Liver (tissue), 9 donors: Measurements from ENCODE around the gene CNKSR3. TPM values are rescaled to one million over a fixed set of nuclear protein-coding genes. Genes with fewer than 3 reads are reported as not detected.

Source experiments
- DNase-seq: peaks from one replicate; pipeline ENCODE4 v3.0.0-alpha.2; 2017; ENCODE audit warnings: low spot score
- H3K27ac ChIP-seq, 2 donors: one replicate each; pipeline ENCODE4 v1.7.0; 2013; ENCODE audit warnings: inconsistent platforms in 2 of 2, low read length in 2 of 2, control low read depth in 1 of 2, low read depth in 1 of 2, mild to moderate bottlenecking in 1 of 2
- H3K27me3 ChIP-seq, 4 donors: one replicate each; pipeline versions ENCODE4 v1.6.1 to v1.7.0; 2013; ENCODE audit warnings: low read length in 3 of 4, inconsistent platforms in 1 of 4, mild to moderate bottlenecking in 1 of 4, moderate library complexity in 1 of 4; ENCODE audit not compliant: control insufficient read depth in 4 of 4, insufficient read depth in 4 of 4
- H3K36me3 ChIP-seq, 4 donors: one replicate each; pipeline versions ENCODE4 v1.6.1 to v1.7.0; 2013; ENCODE audit warnings: low read length in 3 of 4, mild to moderate bottlenecking in 3 of 4, low read depth in 1 of 4, moderate library complexity in 1 of 4; ENCODE audit not compliant: control insufficient read depth in 4 of 4, insufficient read depth in 3 of 4
- H3K4me1 ChIP-seq, 4 donors: one replicate each; pipeline versions ENCODE4 v1.6.1 to v1.7.0; 2013; ENCODE audit warnings: low read length in 3 of 4, mild to moderate bottlenecking in 3 of 4, moderate library complexity in 1 of 4; ENCODE audit not compliant: control insufficient read depth in 4 of 4, insufficient read depth in 4 of 4
- H3K4me3 ChIP-seq, 3 donors: one replicate each; pipeline versions ENCODE4 v1.6.1 to v1.7.0; 2013; ENCODE audit warnings: low read length in 3 of 3, control low read depth in 1 of 3, low read depth in 1 of 3, mild to moderate bottlenecking in 1 of 3
- H3K9ac ChIP-seq, 2 donors: one replicate each; pipeline ENCODE4 v1.7.0; 2013; ENCODE audit warnings: low read length in 2 of 2, mild to moderate bottlenecking in 2 of 2, moderate library complexity in 2 of 2, control low read depth in 1 of 2, low read depth in 1 of 2
- H3K9me3 ChIP-seq, 4 donors: one replicate each; pipeline versions ENCODE4 v1.6.1 to v1.7.0; 2013; ENCODE audit warnings: low read length in 3 of 4; ENCODE audit not compliant: control insufficient read depth in 4 of 4
- CTCF ChIP-seq: fragments of 150-350 bp; IDR thresholded peaks from 2 replicates; pipeline ENCODE4 v1.5.1; 2017; ENCODE audit warnings: improper control_type of control experiment, low read depth, low read length; ENCODE audit not compliant: missing input control
- EGR1 ChIP-seq, 2 donors: IDR thresholded peaks; 2 replicates each; pipeline ENCODE4 v1.6.1; 2016 to 2018; ENCODE audit warnings: antibody characterized with exemption in 2 of 2, low read depth in 2 of 2
- FOXA1 ChIP-seq: IDR thresholded peaks from 2 replicates; pipeline ENCODE4 v1.6.1; 2016; ENCODE audit warnings: antibody characterized with exemption
- FOXA2 ChIP-seq: IDR thresholded peaks from 2 replicates; pipeline ENCODE4 v1.6.1; 2016; ENCODE audit warnings: antibody characterized with exemption
- GABPA ChIP-seq, 2 donors: IDR thresholded peaks in 1 of 2; conservative IDR thresholded peaks in 1 of 2; 2 replicates each; pipeline ENCODE4 v1.6.1; 2016; ENCODE audit warnings: antibody characterized with exemption in 2 of 2, mild to moderate bottlenecking in 1 of 2, moderate library complexity in 1 of 2
- HNF4A ChIP-seq, 2 donors: conservative IDR thresholded peaks; 2 replicates each; pipeline ENCODE4 v1.6.1; 2016; ENCODE audit warnings: antibody characterized with exemption in 2 of 2, mild to moderate bottlenecking in 2 of 2
- HNF4G ChIP-seq: IDR thresholded peaks from 2 replicates; pipeline ENCODE4 v1.6.1; 2016; ENCODE audit warnings: antibody characterized with exemption
- JUND ChIP-seq, 2 donors: IDR thresholded peaks; 2 replicates each; pipeline ENCODE4 v1.6.1; 2016; ENCODE audit warnings: antibody characterized with exemption in 2 of 2
- NR2F2 ChIP-seq: IDR thresholded peaks from 2 replicates; pipeline ENCODE4 v1.6.1; 2016; ENCODE audit warnings: antibody characterized with exemption
- RAD21 ChIP-seq, 2 donors: IDR thresholded peaks; 2 replicates each; pipeline ENCODE4 v1.6.1; 2016; ENCODE audit warnings: antibody characterized with exemption in 2 of 2, mild to moderate bottlenecking in 2 of 2
- REST ChIP-seq: IDR thresholded peaks from 2 replicates; pipeline ENCODE4 v1.6.1; 2016; ENCODE audit warnings: antibody characterized with exemption, mild to moderate bottlenecking
- RXRA ChIP-seq, 2 donors: IDR thresholded peaks; 2 replicates each; pipeline ENCODE4 v1.6.1; 2017 to 2018; ENCODE audit warnings: antibody characterized with exemption in 2 of 2, mild to moderate bottlenecking in 1 of 2
- YY1 ChIP-seq: IDR thresholded peaks from 2 replicates; pipeline ENCODE4 v1.6.1; 2016; ENCODE audit warnings: antibody characterized with exemption, mild to moderate bottlenecking
- WGBS: extraction: QIAGEN DNeasy Blood & Tissue Kit; methylation state at CpG from one replicate; pipeline ENCODE4 v1.1.7; 2013; 5-methylcytosine and 5-hydroxymethylcytosine counted together
- polyA plus RNA-seq, 2 donors: library from polyadenylated mRNA; stranded (reverse) in 1 of 2; unstranded in 1 of 2; fragments of 200-250 nt in 1 of 2; fragments of >200 nt in 1 of 2; fragmentation: Nextera tagmentation in 1 of 2; extraction: Ambion mirVana in 1 of 2; gene quantifications; one replicate each; pipeline versions ENCODE4 v1.2.1 to v1.2.3, GENCODE V29; 2013 to 2015
- total RNA-seq, 2 donors: library from RNA; depleted of rRNA; stranded (reverse); fragments of >200 nt; gene quantifications; one replicate each; pipeline ENCODE4 v1.2.3, GENCODE V29; 2014
- TF ChIP-seq, protein P1 (sequence below): IDR thresholded peaks from 2 replicates; pipeline ENCODE4 v1.6.1; 2016; ENCODE audit warnings: antibody characterized with exemption
- donor health status: healthy.
- donor health status: healthy.
- donor health status: healthy.
- donor health status: healthy.
- donor health status: healthy.

The CNKSR3 gene
- total and polyA plus RNA-seq, 4 donors, result 6.4 to 22.7 (median 15.0) TPM

DNA sequence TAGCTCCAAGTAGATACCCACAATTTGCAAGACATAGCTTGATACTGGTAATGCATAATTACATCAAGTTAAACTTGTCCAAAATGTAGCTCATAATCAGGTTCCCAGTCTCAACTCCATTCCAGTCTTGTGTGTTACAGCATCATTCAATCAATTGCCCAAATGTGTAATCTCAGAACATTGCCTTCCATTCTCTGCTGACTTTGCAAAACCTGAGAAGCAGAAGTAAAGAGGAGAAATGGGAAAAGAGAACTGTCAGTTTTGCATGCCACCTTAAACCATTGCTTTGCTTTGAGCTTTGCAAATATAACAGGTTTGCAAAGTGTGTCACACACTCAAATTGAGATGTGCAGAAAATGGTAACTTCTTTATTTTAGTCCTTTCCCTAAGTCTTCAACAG, 40.3 kb upstream of the CNKSR3 start:
- no peaks in the 10 kb centered on the region for H3K27me3 ChIP-seq
- no peak overlapping the region for H3K4me3 ChIP-seq
- no peaks in the 10 kb centered on the region for H3K4me1 ChIP-seq
- H3K9ac ChIP-seq, result no peak overlapping the region
- H3K27ac ChIP-seq, result no peak overlapping the region
- DNase-seq, result no peak
- TF ChIP-seq YY1 (no peak), REST (no peak), CTCF (no peak), NR2F2 (no peak)
- H3K36me3 ChIP-seq, result no peaks in the 10 kb centered on the region
- H3K9me3 ChIP-seq, result no peaks in the 10 kb centered on the region

DNA sequence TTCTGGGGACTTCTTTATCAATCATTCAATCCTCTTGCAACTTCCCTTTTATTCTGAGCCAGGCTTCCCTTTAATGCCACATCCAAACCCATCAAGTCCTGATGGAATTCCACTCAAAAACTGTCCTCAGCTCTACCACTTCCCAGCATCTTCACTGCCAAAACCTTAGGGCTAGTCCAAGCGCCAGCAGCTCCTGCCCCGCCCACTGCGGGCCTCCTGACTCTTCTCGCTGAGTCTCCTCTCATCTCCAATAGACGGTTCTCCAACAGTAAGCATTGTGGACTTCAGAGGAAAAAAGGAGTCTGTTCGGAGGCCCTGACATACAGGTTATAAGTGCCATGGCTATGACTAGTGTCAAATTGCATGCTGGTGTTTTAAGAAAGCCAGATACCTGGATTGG, 38.7 kb upstream of the CNKSR3 start:
- no peak overlapping the region for H3K27ac ChIP-seq
- no peaks in the 10 kb centered on the region for H3K4me1 ChIP-seq
- TF ChIP-seq JUND (IDR thresholded peaks at IDR 0.05) (no peak), EGR1 (IDR thresholded peaks at IDR 0.05; ENCODE audit: low read depth in 2 of 2) (no peak), RAD21 (IDR thresholded peaks at IDR 0.05) (no peak), CTCF (no peak), FOXA1 (no peak), NR2F2 (no peak), RXRA (IDR thresholded peaks at IDR 0.05) (no peak), FOXA2 (no peak), GABPA (IDR thresholded peaks at IDR 0.05 in 1 of 2, conservative IDR thresholded peaks at IDR 0.05 in 1 of 2) (no peak), HNF4A (conservative IDR thresholded peaks at IDR 0.05) (no peak), REST (no peak), HNF4G (no peak)
- TF ChIP-seq, protein P1, sequence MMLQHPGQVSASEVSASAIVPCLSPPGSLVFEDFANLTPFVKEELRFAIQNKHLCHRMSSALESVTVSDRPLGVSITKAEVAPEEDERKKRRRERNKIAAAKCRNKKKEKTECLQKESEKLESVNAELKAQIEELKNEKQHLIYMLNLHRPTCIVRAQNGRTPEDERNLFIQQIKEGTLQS, result no peak
- WGBS, result 96% methylated on average over 6 of the region's 6 CpGs
- H3K36me3 ChIP-seq, result no peaks in the 10 kb centered on the region
- no peaks in the 10 kb centered on the region for H3K9me3 ChIP-seq
- no peak overlapping the region for H3K4me3 ChIP-seq
- no peak for DNase-seq
- no peaks in the 10 kb centered on the region for H3K27me3 ChIP-seq
- H3K9ac ChIP-seq, result no peak overlapping the region
